ENCODE data around the gene KDM1B. TPM values are rescaled to one million over a fixed set of nuclear protein-coding genes. Genes with fewer than 3 reads are reported as not detected.
A peak's percentile ranks its signal among the peaks of the same experiment; 100 is the strongest.

KDM1B gene
- total RNA-seq, 1 experiment from 2014 or later, result 21.2 TPM

- CTCF ChIA-PET, result interaction anchor here (0.9 to 1.4 kb wide), 3 partner anchors 22 to 240 kb away, joined by 3 to 4 read pairs (median 4); no protein-coding TSS in a partner anchor
- intact Hi-C loops (cut with micrococcal nuclease), result loop anchor here (5.0 kb wide), 2 partner anchors 124 to 276 kb away; partner anchors contain the start of genes KIF13A and RNF144B
- Mint-ChIP-seq H3K4me1 (ENCODE audit: insufficient read depth, unreplicated experiment) (peaks cover 36% of the 10 kb centered on the region), H3K27ac (ENCODE audit: low read depth, unreplicated experiment) (peak overlapping the region; percentile 81), H3K4me3 (ENCODE audit: unreplicated experiment) (peak overlapping the region; percentile 96), H3K36me3 (ENCODE audit: insufficient read depth, unreplicated experiment) (peaks cover 17% of the 10 kb centered on the region), H3K9me3 (ENCODE audit: unreplicated experiment) (no peaks in the 10 kb centered on the region), H3K27me3 (ENCODE audit: insufficient read depth, unreplicated experiment) (no peaks in the 10 kb centered on the region)
- TF ChIP-seq, protein P1, sequence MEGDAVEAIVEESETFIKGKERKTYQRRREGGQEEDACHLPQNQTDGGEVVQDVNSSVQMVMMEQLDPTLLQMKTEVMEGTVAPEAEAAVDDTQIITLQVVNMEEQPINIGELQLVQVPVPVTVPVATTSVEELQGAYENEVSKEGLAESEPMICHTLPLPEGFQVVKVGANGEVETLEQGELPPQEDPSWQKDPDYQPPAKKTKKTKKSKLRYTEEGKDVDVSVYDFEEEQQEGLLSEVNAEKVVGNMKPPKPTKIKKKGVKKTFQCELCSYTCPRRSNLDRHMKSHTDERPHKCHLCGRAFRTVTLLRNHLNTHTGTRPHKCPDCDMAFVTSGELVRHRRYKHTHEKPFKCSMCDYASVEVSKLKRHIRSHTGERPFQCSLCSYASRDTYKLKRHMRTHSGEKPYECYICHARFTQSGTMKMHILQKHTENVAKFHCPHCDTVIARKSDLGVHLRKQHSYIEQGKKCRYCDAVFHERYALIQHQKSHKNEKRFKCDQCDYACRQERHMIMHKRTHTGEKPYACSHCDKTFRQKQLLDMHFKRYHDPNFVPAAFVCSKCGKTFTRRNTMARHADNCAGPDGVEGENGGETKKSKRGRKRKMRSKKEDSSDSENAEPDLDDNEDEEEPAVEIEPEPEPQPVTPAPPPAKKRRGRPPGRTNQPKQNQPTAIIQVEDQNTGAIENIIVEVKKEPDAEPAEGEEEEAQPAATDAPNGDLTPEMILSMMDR (IDR thresholded peaks at IDR 0.05; ENCODE audit: unreplicated experiment), result no peak
- peak; percentile 34 for DNase-seq (ENCODE audit: unreplicated experiment)
- BruUV-seq (replicated peaks), result no TSS peak
- POLR2A ChIA-PET, result interaction anchor here (0.9 to 6.0 kb wide), 12 partner anchors 9 to 276 kb away, joined by 3 to 65 read pairs (median 3); partner anchors contain the start of gene RNF144B
These were observed 107.6 kb downstream of the KDM1B start for GRCh38 chr6:18262702-18263417.

GRCh38 chr6:18263418-18264218, 108.4 kb downstream of the KDM1B start:
- Mint-ChIP-seq H3K9me3 (ENCODE audit: unreplicated experiment) (no peaks in the 10 kb centered on the region), H3K4me3 (ENCODE audit: unreplicated experiment) (peak overlapping the region; percentile 96), H3K27ac (ENCODE audit: low read depth, unreplicated experiment) (peak overlapping the region; percentile 81), H3K4me1 (ENCODE audit: insufficient read depth, unreplicated experiment) (peaks cover 36% of the 10 kb centered on the region), H3K36me3 (ENCODE audit: insufficient read depth, unreplicated experiment) (peaks cover 12% of the 10 kb centered on the region), H3K27me3 (ENCODE audit: insufficient read depth, unreplicated experiment) (no peaks in the 10 kb centered on the region)
- ChIA-PET POLR2A (interaction anchor here (0.6 to 6.0 kb wide), 22 partner anchors 9 to 399 kb away, joined by 3 to 65 read pairs (median 4); partner anchors contain the start of genes KDM1B, KIF13A and RNF144B), CTCF (interaction anchor here (0.7 kb wide), 1 partner anchor 242 kb away, joined by 3 read pairs; no protein-coding TSS in a partner anchor)
- DNase-seq (ENCODE audit: unreplicated experiment), result peak; percentile 27
- TF ChIP-seq, protein P1 (IDR thresholded peaks at IDR 0.05; ENCODE audit: unreplicated experiment), result no peak
- BruUV-seq (replicated peaks), result TSS peak; percentile 67
- intact Hi-C loops (cut with micrococcal nuclease), result loop anchor here (1.0 to 5.0 kb wide), 4 partner anchors 109 to 276 kb away; partner anchors contain the start of genes KDM1B, KIF13A, RNF144B and TPMT

DNA sequence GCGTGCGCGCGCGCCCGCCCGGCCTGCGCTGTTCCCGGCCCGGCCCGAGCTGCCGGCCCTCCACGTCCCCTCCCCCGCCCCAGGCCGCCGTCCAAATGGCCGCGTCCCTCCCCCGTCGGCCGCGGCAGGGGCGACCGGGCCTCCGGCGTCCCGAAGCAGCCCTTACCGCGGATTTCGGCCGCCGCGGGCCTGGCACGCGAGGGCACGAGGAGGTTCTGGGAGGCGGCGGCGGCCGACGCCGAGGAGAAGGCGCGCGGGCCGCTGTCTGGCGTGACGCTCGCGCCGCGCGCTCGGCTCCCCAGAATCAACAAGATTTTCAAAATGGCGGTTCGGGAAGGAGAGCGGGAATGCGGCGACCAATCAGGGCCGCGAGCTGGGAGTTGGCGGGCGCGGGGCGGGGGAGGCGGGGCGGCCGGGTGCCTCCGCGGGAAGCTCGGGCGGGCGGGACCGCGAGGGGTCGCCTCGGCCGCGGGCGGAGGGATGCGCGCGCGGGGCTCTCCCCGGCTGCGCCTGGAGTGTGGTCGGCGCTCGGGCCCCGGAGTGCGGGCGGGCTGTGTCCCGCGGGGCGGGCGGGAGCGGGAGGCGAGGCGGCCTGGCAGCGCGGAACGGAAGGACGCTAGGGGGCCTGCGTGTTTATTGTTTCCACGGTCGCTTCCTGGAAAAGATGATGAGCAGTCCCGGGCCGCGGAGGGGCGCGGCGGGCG, 109.1 kb downstream of the KDM1B start, which contains the start of gene DEK:
DEK (minus strand) TSS at position 312 of the 704 bp plus-strand sequence. CDS start 543 bp downstream, outside the sequence.
- no peaks in the 10 kb centered on the region for H3K9me3 Mint-ChIP-seq (ENCODE audit: unreplicated experiment)
- DNase-seq (ENCODE audit: unreplicated experiment), result peak; percentile 83
- TF ChIP-seq, protein P1 (IDR thresholded peaks at IDR 0.05; ENCODE audit: unreplicated experiment), result peak; percentile 61
- POLR2A ChIA-PET, result interaction anchor here (0.5 to 6.0 kb wide), 19 partner anchors 10 to 400 kb away, joined by 3 to 65 read pairs (median 4); partner anchors contain the start of genes KDM1B, KIF13A and RNF144B
- H3K27me3 Mint-ChIP-seq (ENCODE audit: insufficient read depth, unreplicated experiment), result no peaks in the 10 kb centered on the region
- H3K4me1 Mint-ChIP-seq (ENCODE audit: insufficient read depth, unreplicated experiment), result peaks cover 36% of the 10 kb centered on the region
- H3K36me3 Mint-ChIP-seq (ENCODE audit: insufficient read depth, unreplicated experiment), result peaks cover 6% of the 10 kb centered on the region
- BruUV-seq (replicated peaks), result no TSS peak
- CTCF ChIA-PET, result interaction anchor here (0.7 to 1.0 kb wide), 2 partner anchors 32 to 241 kb away, joined by 3 to 6 read pairs; no protein-coding TSS in a partner anchor
- intact Hi-C loops (cut with micrococcal nuclease), result loop anchor here (1.0 to 5.0 kb wide), 4 partner anchors 110 to 277 kb away; partner anchors contain the start of genes KDM1B, KIF13A, RNF144B and TPMT
- H3K4me3 Mint-ChIP-seq (ENCODE audit: unreplicated experiment), result peak within 1 kb of the TSS; percentile 96
- peak within 1 kb of the TSS; percentile 81 for H3K27ac Mint-ChIP-seq (ENCODE audit: low read depth, unreplicated experiment)

All from MCF 10A (cell line).